NCI-H526 treated with DMSO at 0.1 percent for 48 hours (cell line): ENCODE results near the gene FXYD5.

Source experiments
- DNase-seq: peaks from one replicate; lab custom pipeline; 2025; lab: John Stamatoyannopoulos, UW

Gene FXYD5

DNA sequence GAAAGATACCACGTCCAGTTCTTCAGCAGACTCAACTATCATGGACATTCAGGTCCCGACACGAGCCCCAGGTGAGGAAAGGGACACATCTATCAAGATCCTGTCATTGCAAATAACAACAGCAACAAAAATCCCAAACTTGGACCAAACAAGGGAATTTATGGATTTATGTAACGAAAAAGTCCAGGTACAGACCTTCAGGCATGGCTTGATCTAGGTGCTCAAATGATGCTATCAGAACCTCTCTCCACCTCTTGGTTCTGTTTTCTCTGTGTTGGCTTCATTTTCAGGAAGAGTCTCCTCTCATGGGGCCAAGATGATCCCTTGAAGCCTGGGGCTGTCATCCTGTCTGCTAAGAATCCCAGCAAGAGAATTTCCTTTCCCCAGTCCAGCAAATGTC lies 2.9 kb downstream of the FXYD5 start:
- no peak for DNase-seq

DNA sequence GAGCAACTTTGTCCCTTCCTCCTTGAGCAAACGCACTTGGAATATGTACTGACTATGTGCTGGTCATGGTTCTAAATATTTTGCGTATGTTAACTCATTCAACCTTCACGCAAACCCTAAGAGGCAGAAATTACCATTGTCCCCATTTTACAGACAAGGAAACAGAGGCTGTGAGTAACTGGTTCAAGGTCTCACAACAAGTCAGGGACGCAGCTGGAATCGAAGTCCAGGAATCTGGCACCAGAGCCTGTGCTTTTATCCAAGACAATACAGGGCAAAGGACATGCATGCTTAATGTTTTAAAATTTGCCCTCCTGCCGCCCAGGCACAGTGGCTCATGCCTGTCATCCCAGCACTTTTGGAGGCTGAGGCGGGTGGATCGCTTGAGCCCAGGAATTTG lies 5.1 kb downstream of the FXYD5 start:
- no peak for DNase-seq

DNA sequence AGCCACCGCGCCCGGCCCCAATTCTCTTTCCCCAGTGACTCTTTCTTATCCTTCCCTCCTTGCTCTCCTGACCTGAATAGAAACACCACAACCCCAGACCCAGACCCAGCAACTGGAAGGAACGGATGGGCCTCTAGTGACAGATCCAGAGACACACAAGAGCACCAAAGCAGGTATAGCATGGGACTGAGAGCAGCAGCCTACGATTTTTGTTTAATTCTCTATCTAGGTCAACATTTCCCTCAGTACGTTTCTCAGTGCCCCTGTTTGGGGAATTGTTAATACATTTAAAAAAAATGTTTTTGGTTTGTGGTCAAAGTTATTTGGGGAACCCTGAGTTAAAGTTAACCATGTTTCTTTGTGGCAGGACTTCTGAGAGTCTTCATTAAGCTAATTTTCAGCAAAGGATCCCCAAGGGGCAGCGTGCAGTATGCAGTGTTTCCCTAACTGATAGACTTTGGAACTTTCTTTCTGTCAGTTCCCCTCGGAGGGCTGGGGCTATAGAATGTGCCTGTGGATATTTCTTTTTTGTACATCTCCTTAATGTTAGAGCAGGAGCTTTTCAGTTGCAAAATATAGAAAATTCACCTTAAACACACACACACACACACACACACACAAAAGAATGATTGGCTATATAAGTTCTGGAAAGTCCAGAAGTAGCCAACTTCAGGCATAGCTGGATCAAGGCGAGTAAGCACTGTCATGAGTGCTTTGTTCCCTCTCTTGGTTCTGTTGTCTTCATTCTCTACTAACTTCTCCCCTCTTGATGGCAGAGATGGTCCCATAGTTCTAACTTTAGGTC lies 6.3 kb downstream of the FXYD5 start:
- no peak for DNase-seq

- no peak for DNase-seq
Observed at GRCh38 chr19:35161434-35161743, 6.9 kb downstream of the FXYD5 start.

- DNase-seq: no peak
Observed at GRCh38 chr19:35162471-35163326, 8.2 kb downstream of the FXYD5 start.

DNA sequence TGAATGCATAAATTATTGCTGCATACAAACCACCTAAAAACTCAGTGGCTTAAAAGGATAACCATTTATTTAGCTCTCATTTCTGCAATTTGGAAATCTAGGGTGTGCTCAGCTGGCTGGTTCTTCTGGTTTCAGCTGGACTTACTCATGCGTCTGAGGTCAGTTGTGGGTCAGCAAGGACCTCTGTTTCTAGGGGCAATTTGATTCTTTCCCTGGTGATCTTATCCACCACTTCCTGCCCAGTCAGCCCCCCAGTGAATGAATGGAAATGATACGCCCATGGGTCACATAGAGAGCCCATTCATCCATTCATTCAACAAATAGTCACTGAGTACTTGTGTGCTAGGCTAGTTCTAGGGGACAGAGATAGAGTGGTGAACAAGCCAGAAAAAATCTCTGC lies 9.9 kb downstream of the FXYD5 start:
- no peak for DNase-seq

GRCh38 chr19:35165200-35166058 lies 10.9 kb downstream of the FXYD5 start:
- DNase-seq: no peak

DNA sequence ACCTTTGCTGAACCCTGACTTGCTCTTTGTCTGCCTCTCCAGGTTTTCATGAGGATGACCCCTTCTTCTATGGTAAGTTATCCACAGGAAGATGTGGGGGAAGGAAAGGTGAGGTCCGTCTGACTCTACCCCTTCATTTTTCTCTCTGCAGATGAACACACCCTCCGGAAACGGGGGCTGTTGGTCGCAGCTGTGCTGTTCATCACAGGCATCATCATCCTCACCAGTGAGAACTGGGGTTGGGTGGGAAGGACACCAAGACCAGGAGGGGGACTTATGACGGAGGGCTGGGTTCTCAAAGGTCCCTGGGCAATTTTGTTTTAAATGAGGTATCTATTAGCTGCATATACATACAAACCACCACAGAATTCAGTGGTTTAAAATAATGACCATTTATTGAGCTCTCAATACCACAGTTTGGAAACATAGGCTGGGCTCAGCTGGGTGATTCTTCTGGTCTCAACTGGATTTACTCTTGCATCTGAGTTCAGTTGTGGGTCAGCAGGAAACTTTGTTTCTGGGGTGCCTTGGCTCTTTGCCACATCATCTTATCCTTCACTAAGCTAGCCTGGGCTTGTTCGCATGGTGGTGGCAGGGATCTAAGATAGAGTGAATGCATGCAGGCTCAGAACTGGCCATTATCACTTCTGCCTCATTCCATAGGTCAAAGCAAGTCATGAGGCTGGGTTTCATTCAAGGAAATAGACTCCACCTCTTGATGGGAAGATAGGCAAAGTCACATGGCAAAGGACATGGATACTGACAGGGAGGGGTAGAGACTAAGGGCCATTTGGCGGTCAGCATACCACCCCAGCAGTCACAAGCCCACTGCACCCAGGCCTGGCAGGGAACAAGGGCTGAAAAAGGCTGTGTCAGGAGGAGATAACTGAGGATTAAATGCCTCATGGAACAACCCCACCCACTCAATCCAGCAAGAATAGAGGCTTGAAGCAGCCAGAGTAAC lies 11.8 kb downstream of the FXYD5 start:
- DNase-seq: no peak

DNA sequence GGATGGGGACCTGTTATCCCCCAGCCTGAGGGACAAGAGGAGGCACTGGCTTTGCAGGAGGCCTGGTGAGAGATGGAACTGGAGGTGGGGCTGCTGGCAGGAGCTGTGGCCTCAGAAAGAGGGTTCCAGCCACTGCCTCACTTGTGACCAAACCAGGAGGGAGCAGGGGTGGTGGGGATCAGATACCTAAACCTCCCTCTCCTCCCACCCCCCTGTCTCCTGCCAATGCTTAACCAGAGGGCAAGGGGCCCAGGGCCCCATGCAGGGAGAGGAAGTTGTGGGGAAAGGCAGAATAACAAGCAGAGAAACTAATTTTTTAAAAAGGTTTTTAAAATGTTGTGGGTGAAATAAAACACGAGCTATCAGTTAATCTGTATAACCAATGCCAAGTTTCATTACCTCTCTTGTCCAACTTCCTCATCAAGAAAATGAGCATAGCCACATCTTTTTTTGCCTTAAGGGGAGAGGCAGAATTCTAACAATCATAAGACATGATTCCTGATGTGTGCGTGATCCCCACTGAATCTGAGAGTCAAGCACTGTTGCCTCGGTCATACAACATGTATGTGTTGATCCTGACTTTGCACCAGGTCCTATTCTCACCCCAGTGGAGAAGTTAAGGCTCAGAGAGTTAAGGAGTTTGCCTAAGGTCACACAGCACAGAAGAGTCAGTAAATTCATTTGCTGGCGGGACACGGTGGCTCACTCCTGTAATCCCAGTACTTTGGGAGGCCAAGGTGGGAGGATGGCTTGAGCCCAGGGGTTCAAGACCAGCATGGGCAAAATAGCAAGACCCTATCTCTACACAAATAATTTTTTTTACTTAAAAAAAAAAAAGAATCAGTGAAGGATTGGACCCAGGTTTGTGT lies 12.9 kb downstream of the FXYD5 start:
- DNase-seq: no peak

DNA sequence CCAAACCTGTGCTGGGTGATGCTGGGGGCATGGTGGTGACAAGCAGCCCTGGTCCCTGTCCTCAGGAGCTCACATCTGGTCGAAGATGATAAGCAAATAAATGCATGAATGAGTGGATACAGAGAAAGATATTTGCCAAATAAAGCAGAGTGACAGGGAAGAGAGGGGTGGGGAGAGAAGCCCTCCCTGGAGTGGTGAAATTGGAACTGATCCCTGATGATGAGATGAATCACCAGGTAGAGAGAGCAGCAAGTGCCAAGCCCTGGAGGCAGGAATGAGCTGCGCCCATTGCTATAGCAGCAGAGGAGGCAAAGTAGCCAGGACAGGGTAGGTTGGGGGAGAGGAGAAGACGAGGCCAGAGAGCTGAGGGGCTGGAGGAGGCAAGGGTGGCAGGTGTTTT lies 13.7 kb downstream of the FXYD5 start:
- no peak for DNase-seq

DNA sequence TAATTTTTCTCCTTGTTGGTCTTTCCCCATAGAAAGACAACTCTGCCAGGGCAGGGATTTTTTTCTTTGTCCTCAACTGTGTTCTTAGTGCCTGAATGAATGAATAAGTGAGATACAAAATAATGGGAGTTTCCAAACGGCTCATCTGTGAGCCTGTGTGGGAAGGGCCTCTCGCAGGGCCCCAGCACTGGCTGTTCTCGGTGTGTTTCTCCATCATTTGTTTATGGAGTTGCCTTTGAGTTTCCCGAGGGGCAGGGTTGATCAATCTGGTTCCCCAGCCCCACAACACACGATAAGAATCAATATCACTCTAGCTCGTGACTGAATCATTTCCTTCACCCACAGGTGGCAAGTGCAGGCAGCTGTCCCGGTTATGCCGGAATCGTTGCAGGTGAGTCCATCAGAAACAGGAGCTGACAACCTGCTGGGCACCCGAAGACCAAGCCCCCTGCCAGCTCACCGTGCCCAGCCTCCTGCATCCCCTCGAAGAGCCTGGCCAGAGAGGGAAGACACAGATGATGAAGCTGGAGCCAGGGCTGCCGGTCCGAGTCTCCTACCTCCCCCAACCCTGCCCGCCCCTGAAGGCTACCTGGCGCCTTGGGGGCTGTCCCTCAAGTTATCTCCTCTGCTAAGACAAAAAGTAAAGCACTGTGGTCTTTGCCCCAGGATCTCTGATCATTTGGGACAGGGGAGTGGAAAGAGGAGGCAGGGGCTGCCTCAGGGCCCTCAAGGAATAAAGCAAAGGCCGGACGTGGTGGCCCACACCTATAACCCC lies 14.9 kb downstream of the FXYD5 start:
- DNase-seq: no peak

- DNase-seq: no peak
Observed at GRCh38 chr19:35170359-35171061, 16.0 kb downstream of the FXYD5 start.

- DNase-seq: no peak
Observed at GRCh38 chr19:35171730-35172129, 17.2 kb downstream of the FXYD5 start.

GRCh38 chr19:35174226-35174625 lies 19.7 kb downstream of the FXYD5 start:
- DNase-seq: no peak

GRCh38 chr19:35176181-35176570 lies 21.6 kb downstream of the FXYD5 start:
- no peak for DNase-seq

DNA sequence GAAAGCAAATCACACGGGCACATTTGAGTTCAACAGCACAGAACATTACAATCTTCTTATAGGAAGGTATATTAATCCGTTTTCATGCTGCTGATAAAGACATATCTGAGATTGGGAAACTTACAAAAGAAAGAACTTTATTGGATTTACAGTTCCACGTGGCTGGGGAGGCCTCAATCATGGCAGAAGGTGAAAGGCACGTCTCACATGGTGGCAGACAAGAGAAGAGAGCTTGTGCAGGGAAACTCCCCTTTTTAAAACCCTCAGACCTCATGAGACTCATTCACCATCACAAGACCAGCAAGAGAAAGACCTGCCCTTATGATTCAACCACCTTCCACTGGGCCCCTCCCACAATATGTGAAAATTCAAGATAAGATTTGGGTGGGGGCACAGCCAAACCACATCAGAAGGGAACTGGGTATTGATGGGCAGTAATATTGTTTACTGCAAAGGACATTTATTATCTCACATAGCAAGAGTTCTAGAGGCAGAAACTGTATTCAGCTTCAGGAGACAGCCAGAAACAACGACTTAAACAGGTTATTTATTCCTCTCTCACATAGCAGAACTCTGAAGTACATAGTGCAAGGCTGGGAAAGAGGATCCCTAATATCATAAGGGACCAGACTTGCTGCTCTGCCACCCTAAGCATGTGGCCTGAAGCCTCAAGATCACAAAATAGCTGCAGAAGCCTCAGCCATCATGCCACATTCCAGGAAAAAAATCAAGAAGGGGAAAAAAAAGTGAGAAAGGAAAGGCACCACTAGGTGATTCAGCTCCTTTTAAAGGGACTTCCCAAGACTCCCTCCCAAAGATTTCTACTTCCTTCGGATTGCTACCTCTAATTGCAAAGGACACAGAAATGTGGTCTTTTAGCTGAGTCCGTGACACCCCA lies 23.1 kb downstream of the FXYD5 start:
- no peak for DNase-seq

DNA sequence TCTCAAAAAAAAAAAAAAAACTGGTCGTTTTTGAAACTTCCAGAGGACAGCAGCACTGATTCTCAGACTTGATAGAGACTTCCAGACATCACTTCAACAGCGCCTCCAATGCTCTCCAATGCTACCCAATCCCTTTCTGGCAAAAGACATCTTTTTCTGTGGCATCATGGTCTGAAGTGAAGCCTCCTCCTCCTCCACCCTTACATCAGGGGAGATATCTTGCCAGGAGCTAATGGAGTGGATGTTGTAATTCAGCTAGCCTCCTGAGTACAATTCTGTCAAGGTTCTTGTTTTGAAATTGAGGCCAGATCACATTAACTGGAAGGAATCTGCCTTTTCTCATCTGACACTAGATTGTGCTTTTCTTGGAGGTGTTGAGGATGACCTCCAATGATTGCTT lies 24.2 kb downstream of the FXYD5 start:
- no peak for DNase-seq

GRCh38 chr19:35179830-35180229 lies 25.3 kb downstream of the FXYD5 start:
- no peak for DNase-seq
